GM21390 (cell line): ENCODE results near the gene TRPM7.
"Not testable (repeated sequence)": the region's sequence is repeated elsewhere in the genome, so short reads cannot be mapped to it uniquely, and the experiment has no call there.

Source experiments
- ATAC-seq: cut with Tn5 transposase; IDR thresholded peaks from one replicate; pipeline ENCODE4 v1.9.1; 2021; ENCODE audit not compliant: unreplicated experiment

Gene TRPM7

DNA sequence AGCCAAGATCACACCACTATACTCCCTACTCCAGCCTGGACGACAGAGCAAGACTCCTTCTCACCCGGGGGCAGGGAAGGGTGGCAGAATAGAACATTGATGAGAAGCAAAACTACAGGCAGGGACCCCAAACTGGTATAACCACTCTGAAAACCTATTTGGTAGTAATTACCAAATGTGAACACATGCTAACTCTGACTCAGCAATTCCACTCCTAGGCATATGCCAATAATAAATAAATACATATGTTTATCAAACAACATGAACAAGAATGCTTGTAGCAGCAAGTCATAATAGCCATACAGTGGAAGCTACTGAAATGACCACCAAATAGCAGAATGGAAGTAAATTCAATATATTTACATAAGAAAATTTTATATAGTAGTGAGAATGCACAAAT, 109.1 kb downstream of the TRPM7 start:
- ATAC-seq: no peak

DNA sequence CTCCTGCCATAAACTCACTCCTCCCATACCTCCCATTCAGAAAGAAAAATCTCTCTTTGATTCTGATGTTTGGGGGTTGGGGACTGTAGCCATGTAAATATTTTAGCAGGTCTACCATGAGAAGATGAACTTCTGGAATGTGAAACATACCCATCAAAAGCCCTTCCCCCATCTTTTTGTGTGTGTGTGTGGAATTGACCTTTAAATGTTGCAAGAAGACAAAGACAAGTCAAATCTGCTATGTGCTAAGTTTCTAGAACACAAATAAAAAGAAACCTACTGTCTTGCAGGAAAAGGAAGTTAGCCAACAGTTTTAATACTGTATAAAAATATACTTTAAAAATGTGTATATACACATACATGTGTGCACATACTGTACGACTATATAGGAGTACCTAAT, 110.4 kb downstream of the TRPM7 start:
- no peak for ATAC-seq

DNA sequence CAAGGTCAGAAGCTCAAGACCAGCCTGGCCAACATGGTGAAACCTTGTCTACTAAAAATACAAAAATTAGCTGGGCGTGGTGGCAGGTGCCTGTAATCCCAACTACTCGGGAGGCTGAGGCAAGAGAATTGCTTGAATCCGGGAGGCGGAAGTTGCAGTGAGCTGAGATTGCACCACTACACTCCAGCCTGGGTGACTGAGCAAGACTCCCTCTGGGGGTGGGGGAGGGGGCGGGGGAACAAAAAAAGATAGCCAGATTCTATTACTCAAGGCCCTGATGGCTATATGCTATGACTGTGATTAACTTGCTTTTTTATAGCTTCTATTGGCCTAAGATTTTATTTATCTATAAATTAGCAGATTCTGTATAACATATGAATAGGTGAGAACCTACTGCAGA, 112.8 kb downstream of the TRPM7 start:
- ATAC-seq: not testable (repeated sequence)

GRCh38 chr15:50563756-50564155, 122.8 kb downstream of the TRPM7 start:
- no peak for ATAC-seq

- ATAC-seq: no peak
Measured at GRCh38 chr15:50562735-50563640, 123.6 kb downstream of the TRPM7 start.

- no peak for ATAC-seq
Measured at GRCh38 chr15:50558012-50558411, 128.6 kb downstream of the TRPM7 start.

GRCh38 chr15:50556642-50557371, 129.8 kb downstream of the TRPM7 start:
- no peak for ATAC-seq

DNA sequence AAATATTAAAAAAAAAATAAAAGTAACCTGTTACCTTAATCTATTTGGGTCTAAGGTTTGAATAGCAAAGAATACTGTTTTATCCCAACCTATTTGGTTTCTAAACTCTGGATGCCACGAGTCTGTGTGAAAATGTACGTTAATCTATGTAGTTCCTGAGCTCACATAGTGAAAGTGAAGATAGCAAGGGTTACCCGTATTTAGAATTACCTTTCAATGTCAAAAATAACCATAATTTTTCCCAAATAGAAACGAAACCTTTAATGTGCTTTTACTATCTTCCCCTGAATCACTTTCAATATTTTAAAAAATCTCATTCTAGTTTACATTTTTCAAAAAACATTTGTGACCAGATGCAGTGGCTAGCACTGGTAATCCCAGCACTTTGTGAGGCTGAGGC, 134.4 kb downstream of the TRPM7 start:
- ATAC-seq: no peak

- ATAC-seq: no peak
Measured at GRCh38 chr15:50549326-50549725, 137.3 kb downstream of the TRPM7 start.

DNA sequence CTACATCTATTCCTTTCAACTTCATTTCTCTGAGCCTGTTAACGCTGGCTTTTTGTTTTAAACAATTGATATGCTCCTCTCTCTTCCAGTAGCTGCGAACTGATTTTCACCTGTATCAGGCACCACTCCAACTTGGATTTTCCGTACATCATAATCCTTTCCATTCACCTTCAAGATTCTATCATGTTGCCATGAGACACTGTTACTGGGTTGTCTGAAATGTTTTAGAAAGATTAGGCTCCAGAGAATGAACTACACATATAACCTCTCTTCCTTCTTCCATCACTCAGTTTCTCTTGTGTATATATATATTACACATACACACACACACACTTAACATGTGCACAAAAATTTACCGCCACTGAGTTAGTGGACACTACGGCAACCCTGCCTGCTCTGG, 140.0 kb downstream of the TRPM7 start, which contains the start of gene USP50:
TSS of gene USP50 (minus strand) at position 101 of the 400 bp plus-strand sequence. CDS start 141 bp downstream, outside the sequence.
- no peak for ATAC-seq

DNA sequence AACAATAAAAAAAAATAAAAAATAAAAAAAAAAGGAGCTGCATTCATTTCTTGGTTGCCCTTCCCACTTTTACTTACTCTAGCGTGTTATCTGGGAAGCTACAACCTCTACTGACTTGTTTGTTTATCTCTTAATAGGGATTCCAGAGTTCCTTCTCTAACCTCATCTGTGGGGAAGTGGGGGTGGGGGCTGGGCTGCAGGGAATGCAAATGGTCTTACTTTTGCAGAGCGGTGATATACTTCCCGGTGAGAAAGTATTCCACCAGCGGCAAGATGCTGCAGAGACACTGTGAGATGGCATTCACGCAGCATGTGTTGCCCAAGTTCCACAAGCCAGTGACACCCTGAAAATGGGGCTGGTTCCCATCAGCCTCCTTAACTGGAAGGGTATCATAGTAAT, 142.2 kb downstream of the TRPM7 start:
- ATAC-seq: no peak

- ATAC-seq: no peak
Measured at GRCh38 chr15:50543556-50543955, 143.0 kb downstream of the TRPM7 start.

DNA sequence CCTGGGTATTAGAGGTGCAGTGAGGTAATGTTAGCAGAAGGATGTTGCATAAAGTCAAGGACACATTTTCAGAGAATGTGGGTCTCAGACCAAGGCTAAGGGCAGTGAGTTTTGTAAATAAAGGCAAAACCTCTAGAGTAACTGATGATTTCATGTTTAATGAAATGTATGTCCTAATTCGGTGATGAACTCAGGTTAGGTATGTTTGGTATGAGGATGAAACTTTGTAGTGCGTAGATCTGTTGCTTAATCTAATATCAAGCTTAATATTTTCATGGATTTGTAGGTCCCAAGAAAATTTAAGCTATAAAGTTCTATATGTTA, 143.7 kb downstream of the TRPM7 start:
- no peak for ATAC-seq

- ATAC-seq: no peak
Measured at GRCh38 chr15:50531766-50532165, 154.8 kb downstream of the TRPM7 start.

GRCh38 chr15:50531163-50531562, 155.4 kb downstream of the TRPM7 start:
- no peak for ATAC-seq

DNA sequence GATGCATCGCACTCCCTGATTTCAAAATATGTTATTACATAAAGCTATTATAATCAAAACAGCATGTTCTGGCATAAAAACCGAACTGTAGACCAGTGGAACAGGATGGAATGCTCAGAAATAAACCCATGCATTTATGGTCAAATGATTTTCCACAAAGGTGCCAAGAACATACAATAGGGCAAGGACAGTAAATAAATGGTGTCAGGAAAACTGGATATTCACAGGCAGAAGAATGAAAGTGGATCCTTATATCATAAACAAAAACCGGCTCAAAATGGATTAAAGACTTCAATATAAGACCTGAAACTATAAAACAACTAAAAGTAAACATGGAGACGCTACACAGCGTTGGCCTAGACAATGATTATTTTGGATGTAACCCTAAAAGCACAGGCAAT, 162.7 kb downstream of the TRPM7 start:
- ATAC-seq: no peak

DNA sequence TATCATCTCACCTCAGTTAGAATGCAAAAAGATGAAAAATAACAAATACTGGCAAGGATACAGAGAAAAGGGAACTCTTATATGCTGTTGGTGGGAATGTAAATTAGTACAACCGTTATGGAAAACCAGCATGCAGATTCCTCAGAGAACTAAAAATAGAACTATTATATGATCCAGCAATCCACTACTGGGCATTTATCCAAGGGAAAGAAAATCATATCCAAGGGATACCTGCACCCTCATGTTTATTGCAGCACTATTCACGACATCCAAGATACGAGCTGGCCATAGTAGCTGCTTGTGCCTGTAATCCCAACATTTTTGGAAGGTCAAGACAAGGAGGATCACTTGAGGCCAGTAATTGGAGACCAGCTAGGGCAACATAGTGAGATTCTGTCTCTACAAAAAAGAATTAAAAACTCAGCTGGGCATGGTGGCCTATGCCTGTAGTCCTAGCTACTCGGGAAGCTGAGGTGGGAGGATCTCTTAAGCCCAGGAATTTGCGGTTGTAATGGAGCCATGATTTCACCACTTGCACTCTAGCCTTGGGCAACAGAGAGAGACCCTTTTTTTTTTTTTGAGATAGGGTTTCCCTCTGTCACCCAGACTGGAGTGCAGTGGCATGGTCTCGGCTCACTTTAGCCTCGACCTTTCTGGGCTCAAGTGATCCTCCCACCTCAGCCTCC, 166.7 kb downstream of the TRPM7 start:
- no peak for ATAC-seq

DNA sequence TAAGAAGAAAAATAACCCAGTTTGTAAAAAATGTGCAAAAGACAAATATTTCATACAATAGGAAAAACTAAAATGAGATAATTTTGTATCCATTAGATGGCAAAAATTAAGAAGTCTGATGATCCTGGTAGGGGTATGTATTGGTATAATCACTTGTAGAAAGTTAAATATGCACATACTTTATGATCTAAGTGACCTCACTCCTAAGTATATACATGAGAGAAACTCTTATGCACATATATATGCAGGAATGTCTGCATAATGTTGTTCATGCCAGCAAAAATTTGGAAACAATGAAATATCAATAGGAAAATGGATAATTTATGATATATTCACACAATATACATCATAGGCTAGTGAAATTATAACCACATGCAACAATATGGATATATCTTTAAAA, 173.6 kb downstream of the TRPM7 start:
- ATAC-seq: no peak
